Measurements from ENCODE around the gene SSX2IP. TPM values are rescaled to one million over a fixed set of nuclear protein-coding genes. Genes with fewer than 3 reads are reported as not detected.
"Not testable (repeated sequence)": the region's sequence is repeated elsewhere in the genome, so short reads cannot be mapped to it uniquely, and the experiment has no call there.

Gene SSX2IP
- polyA plus RNA-seq, 1 donor, result 14.2 TPM

- no peak for DNase-seq
Measured at GRCh38 chr1:84613887-84614286, 76.4 kb downstream of the SSX2IP start.

DNA sequence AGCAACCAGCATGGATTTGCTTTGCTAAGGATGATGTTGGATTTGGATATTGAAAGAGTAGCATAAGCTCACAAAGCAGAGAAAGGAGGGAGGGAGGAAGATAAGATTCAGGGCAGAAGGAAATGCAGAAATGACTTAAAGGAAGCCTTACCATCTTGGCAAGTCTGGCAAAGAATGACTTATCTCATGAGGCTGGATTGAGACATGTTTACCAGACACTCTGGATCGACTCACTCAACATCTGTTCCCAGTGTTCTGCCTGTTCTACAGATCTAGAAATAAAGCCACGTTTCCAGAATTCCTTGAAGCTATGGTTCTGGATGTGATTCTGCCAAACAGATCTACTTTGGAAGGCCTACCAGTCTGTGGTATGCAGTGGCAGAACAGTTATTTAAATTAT, 77.2 kb downstream of the SSX2IP start:
- no peak for DNase-seq

DNA sequence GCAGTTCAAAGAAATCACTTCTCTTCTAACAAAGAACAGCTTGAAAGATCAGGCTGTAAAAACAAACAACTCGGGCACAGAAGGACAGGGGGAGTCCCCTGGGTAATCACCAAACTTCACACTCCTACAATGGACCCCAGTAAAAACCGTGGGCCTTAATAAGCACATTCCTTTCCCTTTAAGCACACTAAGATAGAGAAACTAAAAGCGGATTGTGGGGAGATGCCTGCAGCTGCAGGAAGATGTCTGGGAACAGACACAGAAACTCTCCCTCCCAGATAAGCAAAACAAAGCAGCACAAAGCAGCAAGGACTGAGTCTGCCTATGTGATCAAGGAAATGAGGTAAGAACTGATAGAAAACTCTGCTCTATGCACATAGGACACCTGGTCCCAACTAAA, 78.5 kb downstream of the SSX2IP start:
- DNase-seq, result no peak

DNA sequence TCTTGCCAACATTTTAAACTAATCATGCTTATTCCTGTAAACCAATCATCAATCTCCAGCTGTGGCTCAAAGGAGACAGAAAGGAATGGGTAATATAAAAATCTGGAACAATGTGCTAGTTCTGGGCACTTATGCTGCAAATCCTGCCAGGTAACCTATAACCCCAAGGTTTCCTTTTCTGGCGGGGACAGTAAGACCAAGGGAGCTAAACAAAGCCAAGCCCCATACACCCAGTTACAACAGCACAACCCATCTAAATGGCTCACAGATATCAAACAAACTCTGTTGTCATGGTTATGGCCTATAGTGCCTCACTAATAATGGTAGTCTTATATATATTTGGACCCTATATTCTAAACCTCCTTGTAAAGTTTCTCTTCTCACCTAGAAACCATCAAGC, 79.2 kb downstream of the SSX2IP start:
- DNase-seq, result no peak

GRCh38 chr1:84606977-84607376, 83.3 kb downstream of the SSX2IP start:
- no peak for DNase-seq

GRCh38 chr1:84605157-84605556, 85.1 kb downstream of the SSX2IP start:
- no peak for DNase-seq

DNA sequence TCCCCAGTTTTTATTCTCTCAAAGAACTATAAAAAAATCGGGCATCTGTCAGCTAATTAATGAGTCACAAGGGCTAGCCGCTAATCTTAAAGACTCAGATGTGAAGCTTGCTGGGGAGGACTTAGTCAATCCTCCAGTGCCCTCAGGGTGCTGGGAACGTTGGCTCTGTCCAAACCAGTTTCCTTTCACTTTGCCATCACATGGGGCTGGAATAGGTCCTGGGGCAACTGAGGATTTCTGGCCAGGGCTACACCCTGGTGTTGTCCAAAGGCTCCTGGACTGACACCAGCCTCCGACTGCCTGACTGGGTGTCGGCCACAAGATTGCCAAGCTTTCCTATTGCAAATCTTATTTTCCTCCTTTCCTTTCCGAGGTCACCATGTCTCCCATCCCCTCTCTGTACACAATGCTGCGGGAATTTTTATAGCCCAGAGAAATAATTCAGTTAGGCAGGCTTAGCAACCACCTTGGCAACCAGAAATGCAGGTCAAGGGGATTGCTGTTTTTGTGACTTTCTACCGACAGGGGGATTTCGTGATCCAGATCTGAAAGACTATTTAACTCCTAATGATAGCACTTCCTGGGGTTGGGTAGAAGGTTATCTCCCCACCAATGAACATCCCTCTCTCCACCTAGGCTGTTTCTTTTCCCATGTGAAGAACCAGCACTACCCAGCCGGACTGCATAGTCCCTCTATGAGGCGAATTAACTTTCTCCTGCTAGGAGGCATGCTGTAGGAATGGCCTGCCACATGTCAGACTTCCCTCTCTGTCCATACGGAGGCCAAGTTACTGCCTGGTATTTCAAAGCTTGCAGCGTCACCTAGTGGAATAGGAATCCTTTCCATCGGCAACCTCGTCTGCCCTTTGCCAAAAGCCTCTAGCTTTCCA, 86.1 kb downstream of the SSX2IP start:
- DNase-seq, result no peak

GRCh38 chr1:84603223-84603622, 87.0 kb downstream of the SSX2IP start:
- DNase-seq, result no peak

DNA sequence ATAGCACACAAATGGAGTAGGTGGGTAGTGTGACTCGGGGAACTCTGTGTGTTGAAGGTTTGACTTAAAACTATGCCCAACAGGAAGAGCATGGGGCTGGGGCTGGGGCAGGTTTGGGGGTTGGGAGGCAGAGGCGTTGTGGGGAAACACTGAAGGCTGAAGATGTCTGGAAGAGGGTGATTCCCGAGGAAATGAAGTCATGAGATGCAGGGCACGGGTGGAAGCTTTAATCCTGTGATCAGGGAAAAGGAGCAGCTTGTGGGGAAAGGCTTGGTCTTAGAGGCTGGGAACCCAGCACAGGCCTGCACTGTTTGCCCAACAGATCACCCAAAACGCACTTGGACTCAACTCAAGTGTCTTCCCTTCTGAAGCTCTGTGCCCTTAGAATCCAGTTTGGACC, 89.5 kb downstream of the SSX2IP start:
- DNase-seq, result no peak

GRCh38 chr1:84598846-84599741, 91.2 kb downstream of the SSX2IP start:
- no peak for DNase-seq

- no peak for DNase-seq
Measured at GRCh38 chr1:84598418-84598817, 91.8 kb downstream of the SSX2IP start.

DNA sequence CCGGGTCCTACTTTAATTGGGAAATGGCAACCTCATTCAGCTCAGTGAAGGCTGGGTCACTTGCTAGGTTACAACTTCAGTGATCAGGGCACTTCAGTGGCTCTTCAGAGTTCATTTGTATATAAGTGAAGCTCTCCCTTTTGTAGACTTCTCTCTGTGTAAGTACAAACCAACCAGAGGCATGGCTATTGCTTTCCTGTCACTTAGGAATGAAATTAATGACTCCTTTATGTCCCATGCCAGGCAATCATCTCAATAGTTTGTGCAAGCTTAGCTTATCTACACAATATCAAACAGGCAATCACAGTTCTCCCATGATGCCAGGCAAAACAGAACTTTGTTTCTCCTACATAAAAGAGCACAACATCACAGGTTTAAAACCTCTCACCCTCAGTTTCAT, 93.2 kb downstream of the SSX2IP start:
- DNase-seq, result no peak

DNA sequence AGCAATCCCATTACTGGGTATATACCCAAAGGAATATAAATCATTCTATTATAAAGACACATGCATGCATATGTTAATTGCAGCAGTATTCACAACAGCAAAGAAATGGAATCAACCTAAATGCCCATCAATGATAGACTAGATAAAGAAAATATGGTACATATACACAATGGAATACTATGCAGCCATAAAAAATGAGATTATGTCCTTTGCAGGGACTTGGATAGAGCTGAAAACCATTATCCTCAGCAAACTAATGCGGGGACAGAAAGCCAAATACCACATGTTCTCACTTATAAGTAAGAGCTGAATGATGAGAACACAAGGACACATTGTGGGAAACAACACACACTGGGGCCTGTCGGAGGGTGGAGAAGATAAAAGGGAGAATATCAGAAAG, 95.3 kb downstream of the SSX2IP start:
- not testable (repeated sequence) for DNase-seq

Other genes starting within 250 kb of the SSX2IP start
- 34.0 TPM for gene RPF1, start 211.2 kb downstream of the SSX2IP start, polyA plus RNA-seq (ENCODE audit: insufficient read length)
- 1.8 TPM for gene SPATA1, start 184.1 kb downstream of the SSX2IP start, polyA plus RNA-seq (ENCODE audit: insufficient read length)
- gene GNG5, start 183.9 kb downstream of the SSX2IP start, polyA plus RNA-seq (ENCODE audit: insufficient read length), result 165 TPM
- gene CTBS, start 116.0 kb downstream of the SSX2IP start, polyA plus RNA-seq (ENCODE audit: insufficient read length), result 5.8 TPM
- 0.12 TPM for gene LPAR3, start 202.7 kb upstream of the SSX2IP start, polyA plus RNA-seq (ENCODE audit: insufficient read length)

Data from hindlimb muscle (tissue), 1 donor.